Neutrophil (primary cell): ENCODE data around the gene SLCO2B1.

Source experiments
- H3K27ac ChIP-seq: fragments of 200-600 bp; sonication (generic); 2 replicates; pipeline ENCODE4 v1.5.1; 2016; ENCODE audit warnings: mild to moderate bottlenecking, moderate library complexity
- H3K27me3 ChIP-seq: fragments of 200-600 bp; sonication (generic); 2 replicates; pipeline ENCODE4 v1.6.0; 2016; ENCODE audit warnings: mild to moderate bottlenecking
- H3K36me3 ChIP-seq: fragments of 200-600 bp; sonication (generic); 2 replicates; pipeline ENCODE4 v1.5.1; 2017
- H3K4me1 ChIP-seq, 2 experiments: fragments of 200-600 bp in 1 of 2; sonication (generic) in 1 of 2; 1 replicate in 1 of 2; 2 replicates in 1 of 2; pipeline versions ENCODE4 v1.5.1 to v1.6.1; 2013 to 2016; ENCODE audit warnings: low read depth in 1 of 2, low read length in 1 of 2, mild to moderate bottlenecking in 1 of 2, moderate library complexity in 1 of 2; ENCODE audit not compliant: control insufficient read depth in 1 of 2, insufficient read depth in 1 of 2
- H3K4me3 ChIP-seq, 2 experiments: fragments of 200-600 bp in 1 of 2; sonication (generic) in 1 of 2; 1 replicate in 1 of 2; 2 replicates in 1 of 2; pipeline ENCODE4 v1.5.1; 2013 to 2016; ENCODE audit warnings: low read depth in 1 of 2, low read length in 1 of 2, mild to moderate bottlenecking in 1 of 2, moderate library complexity in 1 of 2
- H3K9me3 ChIP-seq: fragments of 200-600 bp; sonication (generic); 2 replicates; pipeline ENCODE4 v1.5.1; 2016
- CTCF ChIP-seq: fragments of 200-600 bp; sonication (generic); IDR thresholded peaks from 2 replicates; pipeline ENCODE4 v1.5.1; 2016; ENCODE audit warnings: antibody characterized with exemption

Gene SLCO2B1

GRCh38 chr11:75189108-75189507 lies 38.2 kb downstream of the SLCO2B1 start:
- no peak for TF ChIP-seq CTCF
- H3K27ac ChIP-seq, result no peak overlapping the region
- H3K4me3 ChIP-seq, result no peak overlapping the region
- peaks cover 22% of the 10 kb centered on the region for H3K27me3 ChIP-seq
- H3K36me3 ChIP-seq, result no peaks in the 10 kb centered on the region
- H3K4me1 ChIP-seq, result no peaks in the 10 kb centered on the region
- no peaks in the 10 kb centered on the region for H3K9me3 ChIP-seq

GRCh38 chr11:75189911-75190310 lies 39.0 kb downstream of the SLCO2B1 start:
- H3K27me3 ChIP-seq, result peaks cover 17% of the 10 kb centered on the region

GRCh38 chr11:75190652-75191329 lies 39.9 kb downstream of the SLCO2B1 start:
- H3K9me3 ChIP-seq, result no peaks in the 10 kb centered on the region
- H3K27ac ChIP-seq, result no peak overlapping the region
- no peaks in the 10 kb centered on the region for H3K36me3 ChIP-seq

More at GRCh38 chr11:75189911-75190310, 39.0 kb downstream of the SLCO2B1 start:
- Histone ChIP-seq H3K4me1 (no peaks in the 10 kb centered on the region), H3K9me3 (no peaks in the 10 kb centered on the region), H3K4me3 (no peak overlapping the region), H3K36me3 (no peaks in the 10 kb centered on the region), H3K27ac (no peak overlapping the region)
- TF ChIP-seq CTCF, result no peak

GRCh38 chr11:75191330-75191717 lies 40.4 kb downstream of the SLCO2B1 start:
- H3K36me3 ChIP-seq, result no peaks in the 10 kb centered on the region
- H3K27ac ChIP-seq, result no peak overlapping the region
- no peaks in the 10 kb centered on the region for H3K9me3 ChIP-seq
- no peak overlapping the region for H3K4me3 ChIP-seq
- H3K4me1 ChIP-seq, result no peaks in the 10 kb centered on the region
- H3K27me3 ChIP-seq, result peaks cover 29% of the 10 kb centered on the region
- no peak for TF ChIP-seq CTCF

More at GRCh38 chr11:75190652-75191329, 39.9 kb downstream of the SLCO2B1 start:
- no peak for TF ChIP-seq CTCF
- H3K4me1 ChIP-seq, result no peaks in the 10 kb centered on the region
- peaks cover 23% of the 10 kb centered on the region for H3K27me3 ChIP-seq
- H3K4me3 ChIP-seq, result no peak overlapping the region

- no peaks in the 10 kb centered on the region for H3K36me3 ChIP-seq
- H3K4me1 ChIP-seq, result no peaks in the 10 kb centered on the region
- no peaks in the 10 kb centered on the region for H3K9me3 ChIP-seq
- no peak overlapping the region for H3K27ac ChIP-seq
- no peak for TF ChIP-seq CTCF
- peaks cover 34% of the 10 kb centered on the region for H3K27me3 ChIP-seq
- H3K4me3 ChIP-seq, result no peak overlapping the region
Measured at GRCh38 chr11:75193271-75193670, 42.4 kb downstream of the SLCO2B1 start.
